Ectodermal cell (in vitro differentiated cells): ENCODE data around the gene MRRF.

Experiments used
- H3K27ac ChIP-seq: 2 replicates; pipeline ENCODE4 v1.7.0; 2013; ENCODE audit warnings: mild to moderate bottlenecking, low read depth, low read length; ENCODE audit not compliant: insufficient read depth, poor library complexity, severe bottlenecking
- H3K27me3 ChIP-seq: 2 replicates; pipeline ENCODE4 v1.7.0; 2013; ENCODE audit warnings: mild to moderate bottlenecking, low read length; ENCODE audit not compliant: insufficient read depth, control insufficient read depth, poor library complexity, severe bottlenecking
- H3K36me3 ChIP-seq: one replicate; pipeline ENCODE4 v1.7.0; 2013; ENCODE audit warnings: low read length; ENCODE audit not compliant: control insufficient read depth, insufficient read depth
- H3K4me1 ChIP-seq: one replicate; pipeline ENCODE4 v1.7.0; 2013; ENCODE audit warnings: low read length; ENCODE audit not compliant: control insufficient read depth, insufficient read depth
- H3K4me3 ChIP-seq: 2 replicates; pipeline ENCODE4 v1.7.0; 2013; ENCODE audit warnings: low read depth, low read length, control low read depth; ENCODE audit not compliant: insufficient read depth
- H3K9me3 ChIP-seq: 2 replicates; pipeline ENCODE4 v1.7.0; 2013; ENCODE audit warnings: mild to moderate bottlenecking, low read length, moderate library complexity; ENCODE audit not compliant: control insufficient read depth
- WGBS, 2 experiments: methylation state at CpG; one replicate each; pipeline ENCODE4 v1.1.7; 2013; ENCODE audit warnings: missing lambda C conversion rate in 2 of 2; 5-methylcytosine and 5-hydroxymethylcytosine counted together

Gene MRRF

DNA sequence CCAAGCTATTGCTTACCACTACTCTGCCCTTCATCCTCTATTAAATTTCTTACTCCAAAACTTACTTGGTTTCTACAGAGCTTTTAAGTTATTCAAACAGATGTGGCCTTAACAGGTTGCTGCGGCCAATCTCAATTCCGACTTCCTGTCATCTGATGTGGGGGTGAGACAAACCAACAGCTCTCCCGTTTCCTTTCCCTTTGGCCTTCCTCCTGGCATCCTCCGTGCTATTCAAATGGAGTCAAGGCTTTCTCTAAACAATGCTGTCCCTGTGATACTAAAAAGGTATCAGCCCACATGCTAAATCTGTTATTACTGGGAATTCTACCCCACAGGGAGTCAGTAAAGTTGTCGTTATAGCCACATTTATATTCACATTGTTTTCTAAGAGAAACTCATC lies 11.9 kb upstream of the MRRF start:
- Histone ChIP-seq H3K27ac (no peak overlapping the region), H3K36me3 (peaks cover 8% of the 10 kb centered on the region), H3K4me3 (no peak overlapping the region), H3K4me1 (no peaks in the 10 kb centered on the region), H3K27me3 (no peaks in the 10 kb centered on the region), H3K9me3 (no peaks in the 10 kb centered on the region)
- WGBS, 2 experiments, result 70 to 73% methylated on average over 5 of the region's 5 CpGs

DNA sequence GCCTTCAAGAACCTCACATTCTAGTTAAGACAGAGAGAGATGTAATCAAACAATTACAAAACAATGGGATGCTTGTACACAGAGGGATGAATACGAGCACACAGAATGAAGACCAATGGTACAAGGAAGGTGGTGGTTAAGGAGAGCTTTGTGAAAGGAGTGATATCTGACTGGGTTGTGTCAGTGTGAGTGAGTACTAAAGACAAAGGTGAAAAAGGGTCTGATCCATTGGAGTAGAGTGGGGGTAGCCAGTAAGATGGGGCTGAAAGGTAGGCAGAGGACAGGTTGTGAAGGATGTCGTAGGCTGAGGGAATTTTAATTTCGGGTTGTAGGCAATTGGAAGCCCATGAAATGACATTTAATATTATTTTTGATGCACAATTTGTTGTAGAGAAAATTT lies 9.9 kb upstream of the MRRF start:
- H3K36me3 ChIP-seq, result peaks cover 8% of the 10 kb centered on the region

DNA sequence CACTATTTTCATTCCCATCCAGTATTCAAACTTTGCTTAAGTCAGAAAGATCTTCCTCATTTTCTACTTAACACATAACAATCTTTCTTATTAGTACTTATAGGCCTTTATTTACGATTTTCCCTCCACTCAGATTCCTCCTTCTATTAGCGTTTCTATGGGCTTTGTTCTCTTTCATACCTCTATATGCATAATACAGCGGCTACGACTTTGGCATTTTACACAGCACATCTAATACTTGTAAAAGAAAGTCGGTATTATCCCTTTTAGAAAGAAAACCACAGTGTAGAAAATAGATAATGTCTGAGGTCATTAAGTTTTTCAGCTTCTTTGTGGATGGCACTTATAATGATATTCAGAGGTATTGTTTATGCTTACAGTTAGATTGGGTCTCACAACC lies 8.5 kb upstream of the MRRF start:
- Histone ChIP-seq H3K27me3 (no peaks in the 10 kb centered on the region), H3K4me3 (no peak overlapping the region), H3K27ac (no peak overlapping the region), H3K4me1 (no peaks in the 10 kb centered on the region), H3K36me3 (peaks cover 13% of the 10 kb centered on the region), H3K9me3 (no peaks in the 10 kb centered on the region)
- 85 to 94% methylated on average over 4 to 5 of the region's 5 CpGs for WGBS, 2 experiments

More for the DNA sequence above, 9.9 kb upstream of the MRRF start:
- no peaks in the 10 kb centered on the region for H3K9me3 ChIP-seq
- WGBS, 2 experiments, result 89 to 92% methylated on average over 3 of the region's 3 CpGs
- no peaks in the 10 kb centered on the region for H3K4me1 ChIP-seq
- no peak overlapping the region for H3K4me3 ChIP-seq
- no peak overlapping the region for H3K27ac ChIP-seq
- H3K27me3 ChIP-seq, result no peaks in the 10 kb centered on the region

DNA sequence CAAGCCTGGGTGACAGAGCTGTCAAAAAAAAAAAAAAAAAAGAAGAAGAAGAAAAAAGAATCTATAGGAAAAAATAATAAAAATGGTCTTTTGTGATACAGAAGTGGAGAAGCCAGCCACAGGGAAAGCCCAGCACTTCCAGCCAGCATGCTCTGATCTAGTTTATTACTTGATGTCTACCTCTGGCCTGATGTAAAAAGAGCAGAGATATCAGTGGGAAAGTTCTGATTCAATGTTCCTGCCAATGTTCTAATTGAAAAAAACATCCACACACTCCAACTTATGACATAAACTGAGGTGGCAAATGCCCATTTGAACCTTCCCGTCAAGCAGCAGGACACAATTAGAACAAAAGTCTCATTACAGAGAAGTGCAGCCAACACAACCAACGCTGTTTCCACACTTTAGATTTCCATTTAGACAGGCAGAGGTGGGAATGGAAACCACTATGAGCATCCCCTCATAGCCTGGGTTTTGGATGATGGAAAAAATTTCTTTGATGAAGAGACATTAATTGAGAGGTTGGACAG lies 5.7 kb upstream of the MRRF start:
- no peak overlapping the region for H3K4me3 ChIP-seq
- H3K27me3 ChIP-seq, result no peaks in the 10 kb centered on the region
- 98 to 100% methylated on average over 2 of the region's 2 CpGs for WGBS, 2 experiments
- peaks cover 6% of the 10 kb centered on the region for H3K36me3 ChIP-seq
- H3K4me1 ChIP-seq, result peaks cover 3% of the 10 kb centered on the region
- no peaks in the 10 kb centered on the region for H3K9me3 ChIP-seq
- H3K27ac ChIP-seq, result no peak overlapping the region

DNA sequence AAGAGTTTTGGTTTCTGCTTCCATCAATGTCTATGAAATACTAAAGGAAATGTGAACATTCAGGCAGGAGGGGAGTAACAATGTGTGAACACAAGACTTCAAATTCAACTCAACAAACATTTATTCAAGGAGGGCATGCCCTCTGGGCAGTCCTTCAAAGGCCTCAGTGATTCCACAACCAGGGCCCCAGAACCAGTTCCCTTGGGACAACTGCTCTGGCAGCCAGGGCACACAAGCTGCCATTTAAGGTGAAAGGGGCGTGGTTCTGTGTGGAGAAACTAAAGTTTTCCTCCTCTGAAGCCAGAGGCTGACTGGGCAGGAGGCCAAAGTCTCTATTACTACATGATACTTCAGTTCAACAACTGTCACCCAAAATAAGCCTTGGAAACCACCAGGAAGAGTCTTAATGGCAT lies 3.2 kb upstream of the MRRF start:
- H3K4me1 ChIP-seq, result peaks cover 7% of the 10 kb centered on the region
- H3K27me3 ChIP-seq, result no peaks in the 10 kb centered on the region
- H3K4me3 ChIP-seq, result no peak overlapping the region
- WGBS, 2 experiments, result 79 to 82% methylated on average over 1 of the region's 1 CpG
- no peaks in the 10 kb centered on the region for H3K9me3 ChIP-seq
- peaks cover 6% of the 10 kb centered on the region for H3K36me3 ChIP-seq
- no peak overlapping the region for H3K27ac ChIP-seq

DNA sequence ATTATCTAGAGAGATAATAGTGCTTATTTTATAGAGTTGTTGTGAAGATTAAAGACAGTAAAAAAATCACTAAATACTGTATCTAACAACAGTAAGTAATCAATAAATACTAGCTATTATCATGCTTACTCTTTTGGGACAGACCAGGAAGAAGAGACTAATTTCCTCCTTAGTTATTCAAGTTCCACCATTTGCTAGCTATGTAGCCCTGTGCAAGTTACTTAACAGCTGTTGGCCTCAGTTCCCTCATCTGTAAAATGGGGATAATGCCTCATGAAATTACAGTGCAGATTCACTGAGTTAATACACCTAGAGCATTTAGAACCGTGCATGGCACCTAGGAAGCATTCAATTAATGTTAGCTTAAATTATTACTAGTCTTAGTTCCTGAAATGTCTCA lies 2.6 kb upstream of the MRRF start:
- WGBS, 2 experiments, result 100% methylated on average over 1 of the region's 1 CpG
- Histone ChIP-seq H3K36me3 (peaks cover 6% of the 10 kb centered on the region), H3K4me1 (peaks cover 7% of the 10 kb centered on the region), H3K4me3 (no peak overlapping the region), H3K27ac (no peak overlapping the region), H3K9me3 (no peaks in the 10 kb centered on the region), H3K27me3 (no peaks in the 10 kb centered on the region)

DNA sequence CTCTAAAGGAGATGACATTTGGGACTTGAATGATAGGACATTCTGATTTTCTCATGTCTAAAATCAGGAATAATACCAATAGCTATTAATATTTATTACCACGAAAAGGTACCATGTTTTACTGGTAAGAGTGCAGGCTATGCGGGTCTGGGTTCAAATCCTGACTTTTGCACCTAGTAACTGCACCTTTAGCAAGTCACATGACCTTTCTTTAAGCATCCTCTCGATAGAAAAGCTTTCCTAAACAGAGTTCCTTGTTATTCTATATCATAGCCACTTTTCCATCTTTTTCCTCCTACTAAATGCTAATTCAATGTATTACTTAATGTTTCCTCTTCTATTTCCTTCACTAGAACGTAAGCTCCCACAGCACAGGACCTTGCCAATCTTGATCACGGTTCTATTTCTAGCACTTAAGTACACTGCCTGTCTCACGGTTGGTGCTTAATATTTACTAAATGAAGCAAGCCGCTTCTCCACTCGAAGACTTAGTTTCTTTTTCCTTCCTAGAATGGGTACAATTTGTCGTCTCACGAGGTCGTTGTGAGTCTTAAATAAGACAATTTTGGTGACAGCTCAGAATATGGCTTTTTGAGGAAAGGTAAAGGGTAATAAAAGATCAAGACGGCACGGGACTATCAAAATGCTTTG lies 858 bp upstream of the MRRF start:
- Histone ChIP-seq H3K27me3 (no peaks in the 10 kb centered on the region), H3K9me3 (no peaks in the 10 kb centered on the region), H3K27ac (peak overlapping the region; percentile 89), H3K4me1 (peaks cover 7% of the 10 kb centered on the region), H3K36me3 (peaks cover 6% of the 10 kb centered on the region), H3K4me3 (peak overlapping the region; percentile 68)
- WGBS, 2 experiments, result 30 to 31% methylated on average over 13 of the region's 13 CpGs

DNA sequence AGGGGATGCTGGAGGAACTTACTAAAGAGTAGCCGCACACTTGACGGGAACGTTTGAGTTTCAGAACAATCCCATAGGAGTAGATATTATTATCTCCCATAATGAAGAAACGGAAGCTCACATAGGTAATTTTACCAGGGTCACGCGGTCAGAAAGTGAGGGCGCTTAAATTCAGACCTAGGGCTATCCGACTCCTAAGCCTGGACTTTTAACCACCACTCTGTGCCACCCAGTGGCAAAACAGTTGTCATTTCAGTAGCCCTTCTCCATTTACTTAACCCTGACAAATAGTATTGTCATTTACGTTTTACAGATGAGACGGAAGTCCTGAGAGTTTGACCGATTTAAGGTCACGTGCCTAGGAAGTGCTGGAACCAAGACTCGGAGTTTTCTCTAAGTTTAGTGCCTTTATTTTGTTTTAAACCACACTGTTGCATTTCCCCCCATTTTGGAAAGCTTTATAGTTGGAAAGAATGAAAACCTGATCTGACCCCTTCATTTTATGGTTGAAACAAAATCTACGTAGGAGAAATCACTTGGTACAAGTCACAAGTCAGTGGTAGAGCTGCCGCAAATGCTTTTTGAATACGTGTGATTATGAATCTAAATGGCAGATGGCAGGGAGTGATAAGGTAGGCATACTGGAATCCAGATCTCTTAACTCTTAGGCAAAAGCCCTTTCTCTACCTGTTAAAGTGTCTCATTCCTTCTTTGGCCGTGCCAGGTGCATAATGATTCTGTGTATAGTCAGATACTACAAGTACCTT lies 650 bp downstream of the MRRF start:
- Histone ChIP-seq H3K9me3 (no peaks in the 10 kb centered on the region), H3K27me3 (no peaks in the 10 kb centered on the region), H3K4me3 (peak overlapping the region; percentile 68), H3K36me3 (peaks cover under 1% of the 10 kb centered on the region), H3K27ac (peak overlapping the region; percentile 89), H3K4me1 (peaks cover 7% of the 10 kb centered on the region)
- 18 to 19% methylated on average over 13 to 17 of the region's 17 CpGs for WGBS, 2 experiments

DNA sequence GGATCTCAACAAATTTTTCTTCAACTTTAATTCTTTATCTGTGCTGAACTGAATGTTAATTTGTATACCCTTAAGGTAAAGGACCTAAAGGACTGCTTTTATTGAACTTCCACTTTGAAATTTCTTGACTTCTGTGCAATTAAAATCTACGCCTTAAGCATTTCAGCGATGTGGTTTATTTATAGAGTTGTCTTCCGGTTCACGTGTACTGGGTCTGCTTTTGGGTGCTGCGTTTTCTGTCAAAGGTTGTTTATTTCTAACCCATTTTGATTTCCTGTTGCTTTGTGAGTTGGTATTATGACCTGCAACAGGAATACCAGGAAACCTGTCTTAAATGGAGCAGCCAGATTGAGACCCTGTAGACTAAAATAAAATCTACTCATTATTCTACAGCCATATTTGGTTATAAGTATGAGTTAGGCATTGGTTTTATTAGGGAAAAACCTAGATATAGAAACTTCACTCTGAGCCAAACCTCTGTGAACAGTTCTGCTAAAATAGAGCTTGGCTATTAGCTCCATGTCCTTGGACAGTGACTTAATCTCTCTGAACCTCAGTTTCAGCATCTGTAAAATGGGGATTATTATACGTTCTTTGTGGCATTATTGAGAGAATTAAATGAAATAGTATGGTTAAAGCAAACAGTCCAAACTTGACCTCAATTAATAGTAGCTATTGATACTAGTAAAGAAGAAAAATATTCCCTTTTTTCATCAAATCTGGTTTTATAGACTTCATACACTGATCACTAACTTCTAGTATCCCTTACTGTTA lies 3.5 kb downstream of the MRRF start:
- H3K9me3 ChIP-seq, result no peaks in the 10 kb centered on the region
- peaks cover 5% of the 10 kb centered on the region for H3K36me3 ChIP-seq
- no peak overlapping the region for H3K4me3 ChIP-seq
- 94 to 98% methylated on average over 5 to 6 of the region's 6 CpGs for WGBS, 2 experiments
- H3K27me3 ChIP-seq, result no peaks in the 10 kb centered on the region
- H3K4me1 ChIP-seq, result peaks cover 7% of the 10 kb centered on the region
- no peak overlapping the region for H3K27ac ChIP-seq

DNA sequence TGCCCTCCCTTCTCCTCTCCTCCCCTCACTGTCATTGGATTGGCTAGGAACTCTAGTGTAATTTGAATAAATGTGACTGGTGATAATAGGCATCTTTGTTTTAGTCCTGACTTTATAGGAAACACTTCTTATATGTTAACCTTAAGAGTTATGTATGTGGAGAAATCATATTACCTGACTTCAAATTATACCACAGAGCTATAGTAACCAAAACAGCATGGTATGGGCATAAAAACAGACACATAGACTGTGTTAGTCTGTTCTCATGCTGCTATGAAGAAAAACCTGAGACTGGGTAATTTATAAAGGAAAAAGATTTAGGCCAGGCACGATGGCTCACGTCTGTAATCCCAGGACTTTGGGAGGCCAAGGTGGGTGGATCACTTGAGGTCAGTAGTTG lies 9.4 kb downstream of the MRRF start:
- peaks cover 5% of the 10 kb centered on the region for H3K36me3 ChIP-seq
- no peaks in the 10 kb centered on the region for H3K9me3 ChIP-seq
- H3K4me3 ChIP-seq, result no peak overlapping the region
- WGBS, 2 experiments, result 86 to 92% methylated on average over 2 of the region's 2 CpGs
- H3K27ac ChIP-seq, result no peak overlapping the region
- H3K27me3 ChIP-seq, result no peaks in the 10 kb centered on the region
- no peaks in the 10 kb centered on the region for H3K4me1 ChIP-seq
